DND-41 (cell line): ENCODE results near the gene MYO1E.

Source experiments
- CTCF ChIP-seq: IDR thresholded peaks from 2 replicates; pipeline ENCODE4 v1.5.1; 2012; ENCODE audit warnings: borderline replicate concordance, low read length, moderate library complexity, mild to moderate bottlenecking; ENCODE audit not compliant: poor library complexity, severe bottlenecking; ENCODE audit errors: extremely low read depth
- EZH2 ChIP-seq: IDR thresholded peaks from 3 replicates; pipeline ENCODE4 v1.6.1; 2012; ENCODE audit warnings: borderline replicate concordance, low read depth, mild to moderate bottlenecking, moderate library complexity, low read length, inconsistent platforms; ENCODE audit not compliant: severe bottlenecking

- TF ChIP-seq CTCF, result no peak
- no peak for TF ChIP-seq EZH2
These were observed 195.9 kb downstream of the MYO1E start for GRCh38 chr15:59176653-59177316.
